ENCODE measurements around the gene C19orf12.

DNA sequence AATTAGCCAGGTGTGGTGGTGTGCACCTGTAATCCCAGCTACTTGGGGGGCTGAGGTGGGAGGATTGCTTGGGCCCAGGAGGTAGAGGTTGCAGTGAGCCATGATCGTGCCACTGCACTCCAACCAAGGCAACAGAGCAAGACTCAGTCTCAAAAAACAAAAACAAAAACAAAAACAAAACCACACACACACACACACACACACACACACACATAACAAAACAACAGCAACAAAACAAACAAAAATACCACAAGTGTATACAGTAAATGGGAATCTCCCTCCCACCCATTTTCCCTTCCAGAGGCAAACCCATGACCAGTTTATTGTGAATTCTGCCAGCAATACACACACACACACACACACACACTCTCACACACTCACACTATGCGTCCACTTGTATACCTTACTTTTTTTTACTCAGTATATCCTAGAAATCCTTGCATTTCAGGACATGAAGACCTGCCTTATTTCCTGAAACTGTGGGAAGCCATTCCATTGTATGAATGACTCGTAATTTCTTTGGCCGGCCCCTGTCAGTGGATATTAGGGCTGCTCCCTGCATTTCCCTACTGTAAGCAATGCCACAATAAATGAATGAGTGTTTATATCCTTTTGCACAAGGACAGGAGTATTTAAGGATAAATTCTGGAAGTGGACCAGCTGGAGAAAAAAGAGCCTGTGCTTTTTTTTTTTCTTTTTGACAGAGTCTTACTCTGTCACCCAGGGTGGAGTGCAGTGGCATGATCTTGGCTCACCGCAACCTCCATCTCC is 56.7 kb downstream of the C19orf12 start:
- TF ChIP-seq CTCF (IDR thresholded peaks at IDR 0.05; ENCODE audit: borderline replicate concordance, extremely low read depth, low read length, poor library complexity, severe bottlenecking) (no peak), EZH2 (IDR thresholded peaks at IDR 0.05; ENCODE audit: borderline replicate concordance, low read depth, low read length, severe bottlenecking) (no peak)

Measured in DND-41 (cell line).